ENCODE data around the gene SUMF1.
A peak's percentile ranks its signal among the peaks of the same experiment; 100 is the strongest.

- TF ChIP-seq CTCF (optimal IDR thresholded peaks at IDR 0.05 in 1 of 3, IDR thresholded peaks at IDR 0.05 in 1 of 3, conservative IDR thresholded peaks at IDR 0.05 in 1 of 3; ENCODE audit: extremely low read depth in 1 of 3, insufficient read depth in 2 of 3, low read length in 3 of 3) (peak; percentile 50 to 65 (median 62)), EZH2 (IDR thresholded peaks at IDR 0.05; ENCODE audit: low read length) (no peak)
Observed at GRCh38 chr3:4350789-4351163, 116.3 kb downstream of the SUMF1 start.

Measured in keratinocyte (primary cell).